ENCODE results near the gene ACACB.

Gene ACACB

GRCh38 chr12:109112720-109113465 is 3.5 kb upstream of the ACACB start:
- DNase-seq, result no peak

GRCh38 chr12:109113661-109114321 is 2.6 kb upstream of the ACACB start:
- DNase-seq, result no peak

- DNase-seq, result no peak
Observed at GRCh38 chr12:109114644-109115043, 1.7 kb upstream of the ACACB start.

- no peak for DNase-seq
Observed at GRCh38 chr12:109115404-109115757, 1.0 kb upstream of the ACACB start.

DNA sequence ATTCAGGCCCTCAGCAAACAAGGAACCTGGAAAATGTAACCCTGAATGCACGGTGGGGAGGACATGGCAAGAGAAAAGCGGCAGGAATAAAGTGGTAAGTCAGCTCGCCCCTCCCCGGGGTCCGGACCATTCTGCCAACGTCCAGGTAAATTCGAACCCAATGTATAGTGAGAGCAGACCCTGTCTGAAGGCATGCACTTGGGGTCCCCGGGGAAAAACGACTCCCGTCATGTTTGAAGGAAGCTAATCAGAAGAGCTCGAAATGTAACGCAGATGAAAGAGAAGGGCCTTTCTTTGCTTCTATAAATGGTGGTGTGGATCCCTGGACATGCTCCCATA is 193 bp downstream of the ACACB start:
- DNase-seq, result no peak

- no peak for DNase-seq
Observed at GRCh38 chr12:109120095-109120494, 3.7 kb downstream of the ACACB start.

DNA sequence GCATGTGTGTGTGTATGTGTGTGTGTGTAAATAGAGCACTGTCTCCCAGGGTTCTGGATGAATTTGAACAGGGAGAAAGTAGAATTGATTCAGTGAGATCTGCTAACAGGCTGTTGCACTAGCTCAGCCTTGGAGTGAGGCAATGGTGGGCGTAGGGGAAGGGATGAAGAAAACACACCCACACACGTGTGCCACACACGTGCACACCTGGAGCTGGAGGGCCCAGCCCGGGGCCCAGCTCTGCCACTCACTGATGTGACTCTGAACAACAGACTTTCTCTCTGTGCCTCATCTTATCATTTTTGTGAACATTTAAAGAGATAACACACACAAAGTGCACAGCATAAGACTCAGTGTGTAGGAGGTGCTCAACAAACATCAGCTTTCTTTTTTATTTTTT is 4.2 kb downstream of the ACACB start:
- DNase-seq, result no peak

GRCh38 chr12:109121346-109121880 is 5.0 kb downstream of the ACACB start:
- no peak for DNase-seq

DNA sequence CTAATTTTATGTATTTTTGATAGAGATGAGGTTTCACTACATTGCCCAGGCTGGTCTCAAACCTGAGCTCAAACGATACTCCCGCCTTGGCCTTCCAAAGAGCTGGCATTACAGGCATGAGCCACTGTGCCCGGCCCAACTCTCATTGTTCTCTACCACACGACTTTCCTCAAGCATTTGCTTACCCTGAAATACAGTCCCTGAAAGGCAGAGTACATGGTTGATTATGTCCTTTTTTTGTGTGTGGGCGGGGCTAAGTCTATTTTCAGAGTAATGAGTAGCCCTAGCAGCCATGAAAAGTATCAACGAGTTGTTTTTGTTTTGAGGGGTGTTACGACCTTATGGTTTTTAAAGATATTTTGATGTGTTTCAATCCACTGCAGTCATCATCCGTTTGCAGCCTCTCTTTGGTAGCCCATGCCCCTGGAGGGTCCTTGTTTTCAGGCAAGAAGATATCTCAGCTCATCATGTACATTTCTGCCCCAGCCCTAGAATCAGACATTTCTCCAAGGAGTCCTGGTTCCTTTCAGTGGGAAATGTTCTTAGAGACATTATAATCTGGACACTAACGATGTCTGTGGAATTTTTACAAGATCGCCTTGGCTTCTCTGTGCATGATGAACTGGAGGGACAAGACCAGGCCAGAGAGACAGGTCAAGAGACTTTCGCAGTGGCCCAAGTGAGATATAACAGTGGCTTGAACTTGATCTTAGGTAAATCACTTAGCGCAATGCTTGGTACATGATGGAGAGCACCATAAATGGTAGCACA is 8.7 kb downstream of the ACACB start:
- no peak for DNase-seq

GRCh38 chr12:109125791-109126190 is 9.4 kb downstream of the ACACB start:
- no peak for DNase-seq

DNA sequence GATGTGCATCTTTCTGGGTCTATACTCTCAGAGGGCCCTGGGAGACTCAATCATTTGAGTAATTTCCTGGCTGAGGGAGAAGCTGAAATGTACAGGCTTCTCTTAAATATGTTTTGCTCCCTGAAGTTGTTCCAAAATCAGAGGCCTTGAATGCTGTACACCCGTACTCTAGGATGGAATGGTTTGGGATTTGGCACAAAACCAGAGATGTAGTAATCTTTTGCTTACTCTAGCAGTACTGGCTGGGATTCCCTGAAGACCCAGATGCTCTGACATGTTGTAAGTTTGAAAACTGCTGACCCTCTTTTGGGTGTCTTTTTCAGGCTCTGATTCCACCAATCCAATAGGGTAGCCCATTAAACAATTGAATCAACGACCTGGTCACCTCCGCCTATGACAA is 10.4 kb downstream of the ACACB start:
- DNase-seq, result no peak

DNA sequence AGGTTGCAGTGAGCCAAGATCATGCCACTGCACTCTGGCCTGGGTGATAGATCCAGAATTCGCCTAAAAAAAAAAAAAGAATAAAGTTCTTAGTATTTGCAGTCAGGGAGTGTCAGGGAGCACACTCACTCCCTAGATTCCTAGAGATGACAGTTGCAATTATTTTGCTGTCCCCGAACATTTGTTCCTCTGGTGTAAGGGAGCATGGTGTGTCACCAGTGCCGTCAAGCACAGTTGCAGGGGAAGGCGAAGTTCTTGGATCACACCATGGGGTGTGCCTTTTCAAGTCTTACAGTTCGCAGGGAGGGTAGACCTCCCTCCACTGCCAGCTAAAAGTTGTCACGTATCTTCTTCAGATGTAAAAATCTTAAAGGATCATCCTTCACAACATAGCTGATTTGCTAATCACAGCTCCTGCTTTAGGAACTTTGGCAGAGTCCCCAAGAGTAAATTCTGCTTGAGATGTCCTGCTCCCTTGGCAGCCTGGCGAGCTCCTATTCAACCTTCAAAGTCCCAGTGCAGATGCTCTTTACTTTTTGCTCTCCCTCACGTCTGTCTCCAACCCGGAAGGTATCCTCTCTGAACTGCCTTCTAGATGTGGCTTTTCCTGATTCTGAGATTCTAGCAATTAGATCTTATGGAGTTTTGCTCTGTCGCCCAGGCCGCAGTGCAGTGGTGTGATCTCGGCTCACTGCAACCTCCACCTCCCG is 11.3 kb downstream of the ACACB start:
- DNase-seq, result no peak

GRCh38 chr12:109130297-109131153 is 14.1 kb downstream of the ACACB start:
- DNase-seq, result no peak

- no peak for DNase-seq
Observed at GRCh38 chr12:109131154-109132050, 15.0 kb downstream of the ACACB start.

GRCh38 chr12:109134186-109134917 is 18.0 kb downstream of the ACACB start:
- no peak for DNase-seq

- DNase-seq, result no peak
Observed at GRCh38 chr12:109137055-109137454, 20.7 kb downstream of the ACACB start.

DNA sequence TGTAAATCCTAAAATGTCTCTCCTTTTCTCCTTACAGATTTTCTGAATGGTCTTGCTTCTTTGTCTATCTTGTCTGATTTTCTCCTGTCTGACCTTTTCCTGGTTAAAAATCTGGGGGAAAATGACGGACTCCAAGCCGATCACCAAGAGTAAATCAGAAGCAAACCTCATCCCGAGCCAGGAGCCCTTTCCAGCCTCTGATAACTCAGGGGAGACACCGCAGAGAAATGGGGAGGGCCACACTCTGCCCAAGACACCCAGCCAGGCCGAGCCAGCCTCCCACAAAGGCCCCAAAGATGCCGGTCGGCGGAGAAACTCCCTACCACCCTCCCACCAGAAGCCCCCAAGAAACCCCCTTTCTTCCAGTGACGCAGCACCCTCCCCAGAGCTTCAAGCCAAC is 23.0 kb downstream of the ACACB start:
- DNase-seq, result no peak

DNA sequence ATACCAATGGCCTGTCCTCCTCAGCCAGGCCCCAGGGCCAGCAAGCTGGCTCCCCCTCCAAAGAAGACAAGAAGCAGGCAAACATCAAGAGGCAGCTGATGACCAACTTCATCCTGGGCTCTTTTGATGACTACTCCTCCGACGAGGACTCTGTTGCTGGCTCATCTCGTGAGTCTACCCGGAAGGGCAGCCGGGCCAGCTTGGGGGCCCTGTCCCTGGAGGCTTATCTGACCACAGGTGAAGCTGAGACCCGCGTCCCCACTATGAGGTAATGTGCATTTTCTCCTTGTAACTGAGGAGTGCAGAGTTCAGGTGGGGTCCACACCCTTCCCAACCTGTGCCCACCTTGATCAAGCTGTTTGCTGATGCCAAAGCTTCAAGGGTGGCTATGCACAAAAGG is 23.4 kb downstream of the ACACB start:
- DNase-seq, result no peak

- DNase-seq, result no peak
Observed at GRCh38 chr12:109140560-109140959, 24.2 kb downstream of the ACACB start.

GRCh38 chr12:109144224-109144623 is 27.8 kb downstream of the ACACB start:
- DNase-seq, result no peak
